HepG2 (cell line): ENCODE results near the gene CCDC148. TPM values are rescaled to one million over a fixed set of nuclear protein-coding genes. Genes with fewer than 3 reads are reported as not detected.

Source experiments
- ATAC-seq: fragments of 200-7000 bp; cut with Tn5 transposase; 3 replicates; pipeline ENCODE4 v1.9.1; 2020; ENCODE audit warnings: mild to moderate bottlenecking, moderate library complexity
- BruUV-seq: library from RNA; stranded (reverse); fragments of 400-500 nt; replicated peaks from 2 replicates; lab custom pipeline; 2021; lab: Mats Ljungman, UMichigan
- CTCF ChIA-PET: fragments of 300-600 bp; formaldehyde crosslinking; extraction: SDS; loops from one replicate; lab custom pipeline; 2021; ENCODE audit warnings: low total read pairs, inconsistent platforms, low intra/inter-chr PET ratio; lab: Yijun Ruan, JAX
- POLR2A ChIA-PET: fragments of 350-600 bp; sonication (Branson Sonifier 250); formaldehyde crosslinking; loops from one replicate; lab custom pipeline; 2020; ENCODE audit warnings: antibody characterized with exemption, inconsistent platforms; lab: Yijun Ruan, JAX
- DNase-seq: peaks from one replicate; pipeline ENCODE4 v3.0.0-alpha.2; 2015; ENCODE audit warnings: low spot score
- FAIRE-seq: peaks from 3 replicates; lab custom pipeline; 2011; peaks lifted over from hg19 to GRCh38; lab: Jason Lieb, UNC
- H2AFZ ChIP-seq: one replicate; pipeline ENCODE4 v1.6.1; 2011; ENCODE audit warnings: low read length, inconsistent platforms
- H3K27ac ChIP-seq: fragments of 300-600 bp; 3 replicates; pipeline ENCODE4 v1.8.0; 2011; ENCODE audit warnings: mixed run types, mild to moderate bottlenecking, mixed read lengths, low read length, inconsistent platforms; ENCODE audit not compliant: insufficient read depth; ENCODE audit errors: extremely low read length
- H3K27me3 ChIP-seq, 2 experiments: fragments of 200-600 bp in 1 of 2; 2 replicates in 1 of 2; 3 replicates in 1 of 2; pipeline versions ENCODE4 v1.6.0 to v1.8.0; 2011; ENCODE audit warnings: low read length in 2 of 2, mild to moderate bottlenecking in 2 of 2, moderate library complexity in 2 of 2, inconsistent platforms in 1 of 2; ENCODE audit not compliant: insufficient read depth in 2 of 2, control insufficient read depth in 1 of 2
- H3K36me3 ChIP-seq, 2 experiments: fragments of 200-600 bp in 1 of 2; replicated peaks in 1 of 2; 2 replicates in 1 of 2; 3 replicates in 1 of 2; pipeline versions ENCODE4 v1.5.1 to v1.8.0; 2011; ENCODE audit warnings: low read length in 2 of 2, inconsistent platforms in 1 of 2; ENCODE audit not compliant: insufficient read depth in 2 of 2, control insufficient read depth in 1 of 2
- H3K4me1 ChIP-seq: 2 replicates; pipeline ENCODE4 v1.5.1; 2012; ENCODE audit warnings: low read length, inconsistent platforms; ENCODE audit not compliant: insufficient read depth
- H3K4me2 ChIP-seq: 2 replicates; pipeline ENCODE4 v1.6.0; 2011; ENCODE audit warnings: low read depth, low read length, inconsistent platforms
- H3K4me3 ChIP-seq, 3 experiments: fragments of 200-600 bp in 1 of 3; sonication (generic), shearing (Covaris generic) in 1 of 3; replicated peaks in 1 of 3; 2 replicates each; pipeline ENCODE4 v1.5.1; 2011 to 2016; ENCODE audit warnings: low read length in 3 of 3, inconsistent platforms in 2 of 3, low read depth in 2 of 3, mild to moderate bottlenecking in 2 of 3, control low read depth in 1 of 3, mixed read lengths in 1 of 3; ENCODE audit not compliant: insufficient read depth in 1 of 3
- H3K79me2 ChIP-seq: one replicate; pipeline ENCODE4 v1.6.1; 2011; ENCODE audit warnings: low read length, inconsistent platforms; ENCODE audit not compliant: insufficient read depth
- H3K9ac ChIP-seq: 2 replicates; pipeline ENCODE4 v1.6.0; 2011; ENCODE audit warnings: mild to moderate bottlenecking, low read depth, low read length, inconsistent platforms; ENCODE audit not compliant: insufficient read depth
- H3K9me3 ChIP-seq: 2 replicates; pipeline ENCODE4 v1.5.1; 2012; ENCODE audit warnings: mild to moderate bottlenecking, low read length
- H4K20me1 ChIP-seq: 2 replicates; pipeline ENCODE4 v1.6.0; 2011; ENCODE audit warnings: inconsistent platforms, mild to moderate bottlenecking, low read length, moderate library complexity; ENCODE audit not compliant: insufficient read depth
- AKAP8 ChIP-seq: sonication (generic); formaldehyde crosslinking; IDR thresholded peaks from 2 replicates; pipeline ENCODE4 v1.5.1; 2020; ENCODE audit warnings: mild to moderate bottlenecking, missing genetic modification reagents
- ATF7-NPFF ChIP-seq: sonication (generic); formaldehyde crosslinking; IDR thresholded peaks from 2 replicates; pipeline ENCODE4 v1.8.1; 2023; ENCODE audit warnings: mild to moderate bottlenecking, low read depth, missing genetic modification reagents, moderate library complexity
- GABPB1 ChIP-seq: IDR thresholded peaks from 2 replicates; pipeline ENCODE4 v1.6.1; 2016; ENCODE audit warnings: mild to moderate bottlenecking, missing genetic modification reagents, moderate library complexity, missing compliant biosample characterization
- HNF4G ChIP-seq, 2 experiments: sonication (generic) in 1 of 2; formaldehyde crosslinking in 1 of 2; IDR thresholded peaks; 2 replicates each; pipeline versions ENCODE4 v1.4.0 to v1.6.1; 2011 to 2020; ENCODE audit warnings: borderline replicate concordance in 2 of 2, low read depth in 2 of 2, mild to moderate bottlenecking in 2 of 2, low read length in 1 of 2, missing genetic modification reagents in 1 of 2, moderate library complexity in 1 of 2
- RBAK ChIP-seq: sonication (generic); formaldehyde crosslinking; IDR thresholded peaks from 2 replicates; pipeline ENCODE4 v1.5.1; 2020; ENCODE audit warnings: mild to moderate bottlenecking, missing genetic modification reagents
- RBM22 ChIP-seq: fragments of 200-400 bp; formaldehyde crosslinking; optimal IDR thresholded peaks from 2 replicates; pipeline ENCODE3; 2017; ENCODE audit warnings: mild to moderate bottlenecking, low read length, moderate library complexity
- TBL1XR1 ChIP-seq: fragments of 150-350 bp; IDR thresholded peaks from 2 replicates; pipeline ENCODE4 v1.6.1; 2014; ENCODE audit warnings: borderline replicate concordance, low read length; ENCODE audit not compliant: partially characterized antibody
- ZFP36L1 ChIP-seq: sonication (generic); formaldehyde crosslinking; IDR thresholded peaks from 2 replicates; pipeline ENCODE4 v1.8.0; 2022; ENCODE audit warnings: mild to moderate bottlenecking, missing genetic modification reagents, moderate library complexity
- ZFP37 ChIP-seq: sonication (generic); formaldehyde crosslinking; IDR thresholded peaks from 2 replicates; pipeline ENCODE4 v1.4.0; 2020; ENCODE audit warnings: missing genetic modification reagents, borderline replicate concordance
- ZNF121 ChIP-seq: sonication (generic); formaldehyde crosslinking; IDR thresholded peaks from 2 replicates; pipeline ENCODE4 v1.5.0; 2020; ENCODE audit warnings: mild to moderate bottlenecking, missing genetic modification reagents
- ZNF33A ChIP-seq: sonication (generic); formaldehyde crosslinking; IDR thresholded peaks from 2 replicates; pipeline ENCODE4 v1.5.1; 2020; ENCODE audit warnings: missing genetic modification reagents, mild to moderate bottlenecking, moderate library complexity, borderline replicate concordance
- ZNF343 ChIP-seq: sonication (generic); formaldehyde crosslinking; IDR thresholded peaks from 2 replicates; pipeline ENCODE4 v1.4.0; 2020; ENCODE audit warnings: mild to moderate bottlenecking, missing genetic modification reagents
- in situ Hi-C: cut with HindIII; loops from 2 replicates; pipeline ENCODE4 v1.10.0; 2017; ENCODE audit warnings: low pct_unique_long_range_greater_than_20kb; ENCODE audit not compliant: extremely low pct_ligation_motif_present
- intact Hi-C: fragments of 100-400 bp; cut with micrococcal nuclease; formaldehyde crosslinking; loops from one replicate; pipeline ENCODE4 v1.10.0; 2022; ENCODE audit not compliant: unreplicated experiment
- polyA plus RNA-seq, 8 experiments: library from polyadenylated mRNA; depleted of rRNA in 3 of 8; stranded (reverse) in 7 of 8; unstranded in 1 of 8; fragments of >200 nt; fragmentation: Illumina TruSeq in 4 of 8; extraction: Trizol in 4 of 8; gene quantifications; 2 replicates each; pipeline versions ENCODE4 v1.2.1 to v1.2.3, GENCODE V29; 2011 to 2016; ENCODE audit warnings: low read depth in 4 of 8, missing spikeins in 1 of 8, mixed read lengths in 1 of 8; ENCODE audit not compliant: insufficient read depth in 1 of 8
- total RNA-seq, 5 experiments: library from RNA; depleted of rRNA; stranded (reverse); fragments of >200 nt; fragmentation: Illumina TruSeq; extraction: Trizol; gene quantifications; 2 replicates each; pipeline ENCODE4 v1.2.3, GENCODE V29; 2016; ENCODE audit warnings: low read depth in 1 of 5
- TF ChIP-seq, protein P1 (sequence below): sonication (generic); formaldehyde crosslinking; IDR thresholded peaks from 2 replicates; pipeline ENCODE4 v1.4.0; 2020; ENCODE audit warnings: mild to moderate bottlenecking, low read depth, missing genetic modification reagents

The CCDC148 gene
- total and polyA plus RNA-seq, 2 of the 13 experiments (the other 11 are each of a cell fraction or from before 2014, with no cell fraction given), result 0.30 to 0.49 TPM

DNA sequence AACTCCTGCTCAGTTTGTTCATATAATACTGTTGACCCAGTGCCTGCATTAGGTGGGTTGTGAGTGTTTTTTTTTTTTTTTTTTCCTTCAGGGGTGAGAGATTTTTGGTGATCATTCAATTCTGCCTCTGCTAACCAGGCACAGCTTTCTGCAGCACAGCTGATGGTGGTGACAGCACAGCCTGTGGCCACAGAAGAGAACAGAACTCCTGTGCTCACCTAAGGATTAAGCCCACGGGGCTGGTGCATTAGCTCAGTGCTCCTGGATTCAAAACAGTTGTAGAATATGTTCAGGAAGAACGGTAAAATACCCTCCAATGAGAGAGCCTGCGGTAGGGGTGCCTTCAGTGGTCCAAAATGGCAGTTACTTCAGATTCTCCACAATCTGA lies 42.2 kb upstream of the CCDC148 start (continued):
- TF ChIP-seq, protein P1, sequence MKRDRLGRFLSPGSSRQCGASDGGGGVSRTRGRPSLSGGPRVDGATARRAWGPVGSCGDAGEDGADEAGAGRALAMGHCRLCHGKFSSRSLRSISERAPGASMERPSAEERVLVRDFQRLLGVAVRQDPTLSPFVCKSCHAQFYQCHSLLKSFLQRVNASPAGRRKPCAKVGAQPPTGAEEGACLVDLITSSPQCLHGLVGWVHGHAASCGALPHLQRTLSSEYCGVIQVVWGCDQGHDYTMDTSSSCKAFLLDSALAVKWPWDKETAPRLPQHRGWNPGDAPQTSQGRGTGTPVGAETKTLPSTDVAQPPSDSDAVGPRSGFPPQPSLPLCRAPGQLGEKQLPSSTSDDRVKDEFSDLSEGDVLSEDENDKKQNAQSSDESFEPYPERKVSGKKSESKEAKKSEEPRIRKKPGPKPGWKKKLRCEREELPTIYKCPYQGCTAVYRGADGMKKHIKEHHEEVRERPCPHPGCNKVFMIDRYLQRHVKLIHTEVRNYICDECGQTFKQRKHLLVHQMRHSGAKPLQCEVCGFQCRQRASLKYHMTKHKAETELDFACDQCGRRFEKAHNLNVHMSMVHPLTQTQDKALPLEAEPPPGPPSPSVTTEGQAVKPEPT (CRISPR knock-in tag), result no peak
- TF ChIP-seq RBAK (CRISPR knock-in tag) (no peak), ATF7-NPFF (CRISPR knock-in tag) (no peak), ZFP36L1 (no peak), RBM22 (no peak), ZNF33A (CRISPR knock-in tag) (no peak), ZNF343 (CRISPR knock-in tag) (no peak), HNF4G (IDR thresholded peaks at IDR 0.05; ENCODE audit: borderline replicate concordance, low read depth, low read length) (no peak), HNF4G (CRISPR knock-in tag; IDR thresholded peaks at IDR 0.05; ENCODE audit: borderline replicate concordance, low read depth) (no peak), AKAP8 (CRISPR knock-in tag) (no peak), TBL1XR1 (no peak)
- TF ChIP-seq, all 625 proteins: peak for 0

DNA sequence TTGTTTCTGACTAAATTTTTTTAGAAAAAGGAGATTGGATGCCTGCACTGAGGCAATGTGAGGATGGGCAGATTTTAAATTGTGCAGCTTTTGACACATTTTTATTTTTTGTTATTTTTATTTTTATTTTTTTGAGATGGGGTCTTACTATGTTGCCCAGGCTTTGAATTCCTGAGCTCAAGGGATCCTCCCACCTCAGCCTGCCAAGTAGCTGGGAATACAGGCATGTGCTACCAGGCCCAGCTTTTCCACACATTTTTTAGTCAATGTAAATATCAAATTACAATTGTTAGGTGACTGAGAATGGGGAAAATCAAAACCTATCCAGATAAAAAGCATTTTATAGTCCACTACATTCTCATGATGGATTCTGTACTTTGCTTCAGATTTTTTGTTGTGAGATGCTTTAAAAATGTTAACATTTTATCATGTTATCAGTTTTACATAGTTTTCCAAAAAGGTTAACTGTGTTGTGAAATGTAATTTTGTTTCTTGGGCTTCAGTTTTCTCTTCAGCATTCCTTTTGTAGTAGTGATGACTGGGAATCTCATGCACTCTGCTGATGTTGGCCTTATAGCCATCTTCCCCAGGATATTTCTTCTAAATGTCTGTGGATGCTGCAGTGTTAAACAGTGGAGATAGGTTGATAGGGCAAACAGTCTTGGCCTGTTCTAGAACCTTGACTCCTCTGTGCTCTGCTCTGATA lies 41.6 kb upstream of the CCDC148 start:
- no peaks in the 10 kb centered on the region for H3K9me3 ChIP-seq
- no peak overlapping the region for H3K9ac ChIP-seq
- intact Hi-C loops, result loop anchor here (5.0 kb wide), 1 partner anchor 36 kb away; no protein-coding TSS in a partner anchor
- peaks cover 42% of the 10 kb centered on the region for H4K20me1 ChIP-seq
- no peak overlapping the region for H3K4me2 ChIP-seq
- H3K4me3 ChIP-seq, result no peak overlapping the region
- in situ Hi-C loops, result no loop called here
- peaks cover 58% of the 10 kb centered on the region for H3K4me1 ChIP-seq
- FAIRE-seq, result no peak
- H2AFZ ChIP-seq, result no peak overlapping the region
- peaks cover 0 to 3% of the 10 kb centered on the region in 2 experiments; a peak in 2 of 5 replicates for H3K36me3 ChIP-seq
- H3K27me3 ChIP-seq, result no peaks in the 10 kb centered on the region
- no peak; the same call in 2 of the 3 replicates for ATAC-seq
- CTCF ChIA-PET, result no interaction called here
- no peak overlapping the region for H3K27ac ChIP-seq
- no TSS peak for BruUV-seq
- POLR2A ChIA-PET, result interaction anchor here (2.9 kb wide), 1 partner anchor 40 kb away, joined by 12 read pairs; no protein-coding TSS in a partner anchor
- TF ChIP-seq ZFP37 (no peak), ZNF121 (CRISPR knock-in tag) (peak; percentile 88), RBM22 (peak; percentile 48), GABPB1 (CRISPR knock-in tag) (no peak)
- DNase-seq, result no peak
- H3K79me2 ChIP-seq, result peaks cover 93% of the 10 kb centered on the region
